Osteocyte (in vitro differentiated cells): Measurements from ENCODE around the gene RIC3. TPM values are rescaled to one million over a fixed set of nuclear protein-coding genes. Genes with fewer than 3 reads are reported as not detected.

Experiments used
- DNase-seq: peaks from one replicate; pipeline ENCODE4 v3.0.0; 2021; ENCODE audit warnings: mixed read lengths; ENCODE audit not compliant: unreplicated experiment; ENCODE audit errors: extremely low spot score
- H3K27ac Mint-ChIP-seq: one replicate; pipeline ENCODE4 v1.8.0; 2021; ENCODE audit warnings: mild to moderate bottlenecking, mixed read lengths; ENCODE audit not compliant: unreplicated experiment
- H3K27me3 Mint-ChIP-seq: one replicate; pipeline ENCODE4 v1.8.0; 2021; ENCODE audit warnings: mixed read lengths; ENCODE audit not compliant: unreplicated experiment
- H3K36me3 Mint-ChIP-seq: one replicate; pipeline ENCODE4 v1.8.0; 2021; ENCODE audit warnings: mixed read lengths; ENCODE audit not compliant: unreplicated experiment
- H3K4me1 Mint-ChIP-seq: one replicate; pipeline ENCODE4 v1.8.0; 2021; ENCODE audit warnings: mixed read lengths; ENCODE audit not compliant: unreplicated experiment
- H3K4me3 Mint-ChIP-seq: one replicate; pipeline ENCODE4 v1.8.0; 2021; ENCODE audit warnings: mild to moderate bottlenecking, moderate library complexity, mixed read lengths; ENCODE audit not compliant: unreplicated experiment
- H3K9me3 Mint-ChIP-seq: one replicate; pipeline ENCODE4 v1.8.0; 2021; ENCODE audit warnings: mixed read lengths; ENCODE audit not compliant: unreplicated experiment
- CTCF ChIP-seq: fragments of 200-600 bp; sonication (generic); IDR thresholded peaks from 2 replicates; pipeline ENCODE4 v1.5.0; 2021; ENCODE audit warnings: antibody characterized with exemption, mild to moderate bottlenecking, moderate library complexity
- total RNA-seq: library from RNA; stranded (reverse); gene quantifications from 2 replicates; pipeline ENCODE4 v1.2.1, GENCODE V29; 2021

The RIC3 gene
- total RNA-seq, 1 donor from 2014 or later: not detected

GRCh38 chr11:8061555-8062428 is 107.0 kb downstream of the RIC3 start:
- H3K36me3 Mint-ChIP-seq: no peaks in the 10 kb centered on the region
- peaks cover 2% of the 10 kb centered on the region for H3K27me3 Mint-ChIP-seq
- no peaks in the 10 kb centered on the region for H3K9me3 Mint-ChIP-seq
- no peak for TF ChIP-seq CTCF
- DNase-seq: peak; percentile 65
- no peak overlapping the region for H3K27ac Mint-ChIP-seq
- no peaks in the 10 kb centered on the region for H3K4me1 Mint-ChIP-seq
- H3K4me3 Mint-ChIP-seq: no peak overlapping the region

- Mint-ChIP-seq H3K9me3 (no peaks in the 10 kb centered on the region), H3K4me1 (no peaks in the 10 kb centered on the region), H3K27me3 (no peaks in the 10 kb centered on the region), H3K27ac (no peak overlapping the region), H3K36me3 (no peaks in the 10 kb centered on the region), H3K4me3 (no peak overlapping the region)
- no peak for TF ChIP-seq CTCF
- DNase-seq: peak; percentile 60
These were observed 107.8 kb downstream of the RIC3 start for GRCh38 chr11:8060801-8061554.

DNA sequence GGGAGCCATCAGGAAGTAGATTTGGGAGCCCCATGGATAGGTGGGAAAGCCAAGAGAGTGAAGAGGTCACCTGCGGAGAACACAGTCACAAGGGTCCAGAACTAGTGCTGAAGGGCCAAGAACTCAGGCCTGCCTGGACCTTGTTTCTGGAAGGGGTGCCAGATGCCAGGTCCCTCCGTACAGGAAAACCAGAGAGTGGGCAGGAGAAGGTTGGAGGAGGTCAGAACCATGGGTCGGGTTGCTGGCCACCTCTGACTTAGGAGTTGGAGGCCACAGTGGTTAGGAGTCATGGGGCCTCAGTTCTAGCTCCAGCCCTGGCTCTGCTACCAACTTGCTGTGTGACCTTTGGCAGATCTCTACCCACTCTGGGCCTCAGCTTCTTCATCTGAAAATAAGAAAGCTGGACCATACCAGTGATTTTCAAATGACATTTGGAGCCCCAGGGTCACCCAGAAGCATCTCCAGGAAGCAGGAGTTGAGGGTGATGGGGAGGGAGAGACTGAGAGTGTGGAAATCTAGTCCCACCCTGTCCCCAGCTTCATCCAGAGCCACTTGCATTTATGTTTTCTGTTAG is 108.6 kb downstream of the RIC3 start:
- TF ChIP-seq CTCF: no peak
- DNase-seq: peak; percentile 69
- Mint-ChIP-seq H3K9me3 (no peaks in the 10 kb centered on the region), H3K4me3 (no peak overlapping the region), H3K27me3 (no peaks in the 10 kb centered on the region), H3K27ac (no peak overlapping the region), H3K36me3 (no peaks in the 10 kb centered on the region), H3K4me1 (no peaks in the 10 kb centered on the region)

GRCh38 chr11:8059571-8060011 is 109.2 kb downstream of the RIC3 start:
- no peaks in the 10 kb centered on the region for H3K27me3 Mint-ChIP-seq
- TF ChIP-seq CTCF: no peak
- H3K4me1 Mint-ChIP-seq: no peaks in the 10 kb centered on the region
- H3K36me3 Mint-ChIP-seq: no peaks in the 10 kb centered on the region
- H3K9me3 Mint-ChIP-seq: no peaks in the 10 kb centered on the region
- no peak overlapping the region for H3K4me3 Mint-ChIP-seq
- no peak for DNase-seq
- no peak overlapping the region for H3K27ac Mint-ChIP-seq

DNA sequence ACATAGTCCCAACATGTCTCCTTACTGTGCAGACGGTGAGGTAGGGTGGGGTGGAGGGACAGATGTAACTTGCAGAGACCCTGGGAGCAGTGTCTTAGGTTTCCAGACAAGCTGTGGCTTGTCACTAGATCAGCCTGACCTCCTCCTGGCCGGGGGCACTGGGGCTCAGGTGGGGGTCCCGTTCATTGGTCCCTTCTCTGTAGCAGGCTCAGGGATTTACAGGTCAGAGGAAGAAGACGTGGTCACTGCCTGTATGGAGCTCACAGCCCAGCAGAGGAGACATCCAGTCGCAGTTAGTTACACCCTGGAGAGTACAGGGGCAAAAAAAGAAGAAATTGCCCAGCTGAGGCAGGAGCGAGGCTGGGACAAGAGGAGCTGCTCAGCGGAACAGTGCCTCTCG is 109.8 kb downstream of the RIC3 start:
- no peak for TF ChIP-seq CTCF
- no peaks in the 10 kb centered on the region for H3K4me1 Mint-ChIP-seq
- DNase-seq: peak; percentile 62
- H3K27me3 Mint-ChIP-seq: no peaks in the 10 kb centered on the region
- H3K27ac Mint-ChIP-seq: no peak overlapping the region
- no peaks in the 10 kb centered on the region for H3K9me3 Mint-ChIP-seq
- H3K36me3 Mint-ChIP-seq: no peaks in the 10 kb centered on the region
- no peak overlapping the region for H3K4me3 Mint-ChIP-seq
